Measurements from ENCODE around the gene CALU.

Gene CALU

GRCh38 chr7:128708235-128708634, 30.9 kb upstream of the CALU start:
- Histone ChIP-seq H3K9me3 (ENCODE audit: insufficient read depth, low read length) (no peaks in the 10 kb centered on the region), H3F3A (ENCODE audit: insufficient read depth) (no peaks in the 10 kb centered on the region), H3K27ac (ENCODE audit: low read depth, low read length) (no peak overlapping the region), H3K9ac (ENCODE audit: low read length) (no peak overlapping the region), H3K79me2 (ENCODE audit: insufficient read depth, low read length) (no peaks in the 10 kb centered on the region), H3K4me2 (ENCODE audit: low read depth, low read length, poor library complexity, severe bottlenecking) (no peak overlapping the region), H3K27me3 (ENCODE audit: low read length) (no peaks in the 10 kb centered on the region), H4K20me1 (ENCODE audit: low read depth, low read length) (no peaks in the 10 kb centered on the region), H2AFZ (ENCODE audit: low read depth, low read length, severe bottlenecking) (no peak overlapping the region), H3K9me2 (replicated peaks; ENCODE audit: insufficient read depth, low read length) (no peaks in the 10 kb centered on the region), H3K36me3 (ENCODE audit: low read length) (no peaks in the 10 kb centered on the region), H3K4me3 (ENCODE audit: insufficient read depth, low read length, poor library complexity, severe bottlenecking) (no peak overlapping the region)
- TF ChIP-seq, protein P1, sequence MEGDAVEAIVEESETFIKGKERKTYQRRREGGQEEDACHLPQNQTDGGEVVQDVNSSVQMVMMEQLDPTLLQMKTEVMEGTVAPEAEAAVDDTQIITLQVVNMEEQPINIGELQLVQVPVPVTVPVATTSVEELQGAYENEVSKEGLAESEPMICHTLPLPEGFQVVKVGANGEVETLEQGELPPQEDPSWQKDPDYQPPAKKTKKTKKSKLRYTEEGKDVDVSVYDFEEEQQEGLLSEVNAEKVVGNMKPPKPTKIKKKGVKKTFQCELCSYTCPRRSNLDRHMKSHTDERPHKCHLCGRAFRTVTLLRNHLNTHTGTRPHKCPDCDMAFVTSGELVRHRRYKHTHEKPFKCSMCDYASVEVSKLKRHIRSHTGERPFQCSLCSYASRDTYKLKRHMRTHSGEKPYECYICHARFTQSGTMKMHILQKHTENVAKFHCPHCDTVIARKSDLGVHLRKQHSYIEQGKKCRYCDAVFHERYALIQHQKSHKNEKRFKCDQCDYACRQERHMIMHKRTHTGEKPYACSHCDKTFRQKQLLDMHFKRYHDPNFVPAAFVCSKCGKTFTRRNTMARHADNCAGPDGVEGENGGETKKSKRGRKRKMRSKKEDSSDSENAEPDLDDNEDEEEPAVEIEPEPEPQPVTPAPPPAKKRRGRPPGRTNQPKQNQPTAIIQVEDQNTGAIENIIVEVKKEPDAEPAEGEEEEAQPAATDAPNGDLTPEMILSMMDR (IDR thresholded peaks at IDR 0.05; ENCODE audit: insufficient read depth, low read length, poor library complexity, severe bottlenecking), result no peak
- no peak for TF ChIP-seq EZH2phosphoT487 (conservative IDR thresholded peaks at IDR 0.05; ENCODE audit: low read length)

GRCh38 chr7:128708824-128709223, 30.3 kb upstream of the CALU start:
- no peaks in the 10 kb centered on the region for H3K9me2 ChIP-seq (replicated peaks; ENCODE audit: insufficient read depth, low read length)
- TF ChIP-seq, protein P1 (IDR thresholded peaks at IDR 0.05; ENCODE audit: insufficient read depth, low read length, poor library complexity, severe bottlenecking), result no peak
- TF ChIP-seq EZH2phosphoT487 (conservative IDR thresholded peaks at IDR 0.05; ENCODE audit: low read length), result no peak
- H3K4me2 ChIP-seq (ENCODE audit: low read depth, low read length, poor library complexity, severe bottlenecking), result no peak overlapping the region
- H3K9me3 ChIP-seq (ENCODE audit: insufficient read depth, low read length), result no peaks in the 10 kb centered on the region
- no peaks in the 10 kb centered on the region for H4K20me1 ChIP-seq (ENCODE audit: low read depth, low read length)
- H3K79me2 ChIP-seq (ENCODE audit: insufficient read depth, low read length), result no peaks in the 10 kb centered on the region
- no peak overlapping the region for H3K27ac ChIP-seq (ENCODE audit: low read depth, low read length)
- H3K9ac ChIP-seq (ENCODE audit: low read length), result no peak overlapping the region
- H2AFZ ChIP-seq (ENCODE audit: low read depth, low read length, severe bottlenecking), result no peak overlapping the region
- H3K4me3 ChIP-seq (ENCODE audit: insufficient read depth, low read length, poor library complexity, severe bottlenecking), result no peak overlapping the region
- H3K36me3 ChIP-seq (ENCODE audit: low read length), result no peaks in the 10 kb centered on the region
- H3F3A ChIP-seq (ENCODE audit: insufficient read depth), result no peaks in the 10 kb centered on the region
- H3K27me3 ChIP-seq (ENCODE audit: low read length), result no peaks in the 10 kb centered on the region

DNA sequence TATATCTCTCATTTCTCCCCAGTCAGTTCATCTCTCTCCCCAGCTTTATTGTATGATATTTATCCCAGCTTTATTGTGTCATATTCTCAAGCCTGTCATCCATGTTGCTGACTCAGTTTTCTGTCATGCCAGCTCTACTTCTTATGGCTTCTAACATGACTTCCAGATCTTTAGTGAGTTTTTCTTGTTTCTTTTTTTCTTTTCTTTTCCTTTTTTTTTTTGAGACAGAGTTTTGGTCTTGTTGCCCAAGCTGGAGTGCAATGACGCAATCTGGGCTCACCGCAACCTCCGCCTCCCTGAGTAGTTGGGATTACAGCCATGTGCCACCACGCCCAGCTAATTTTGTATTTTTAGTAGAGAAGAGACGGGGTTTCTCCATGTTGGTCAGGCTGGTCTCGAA, 28.7 kb upstream of the CALU start:
- Histone ChIP-seq H3K4me3 (ENCODE audit: insufficient read depth, low read length, poor library complexity, severe bottlenecking) (no peak overlapping the region), H3K4me2 (ENCODE audit: low read depth, low read length, poor library complexity, severe bottlenecking) (no peak overlapping the region), H3K9me2 (replicated peaks; ENCODE audit: insufficient read depth, low read length) (no peaks in the 10 kb centered on the region), H3K27ac (ENCODE audit: low read depth, low read length) (no peak overlapping the region), H4K20me1 (ENCODE audit: low read depth, low read length) (no peaks in the 10 kb centered on the region), H3K27me3 (ENCODE audit: low read length) (no peaks in the 10 kb centered on the region), H3K79me2 (ENCODE audit: insufficient read depth, low read length) (no peaks in the 10 kb centered on the region), H3F3A (ENCODE audit: insufficient read depth) (no peaks in the 10 kb centered on the region), H3K9ac (ENCODE audit: low read length) (no peak overlapping the region), H2AFZ (ENCODE audit: low read depth, low read length, severe bottlenecking) (no peak overlapping the region), H3K9me3 (ENCODE audit: insufficient read depth, low read length) (no peaks in the 10 kb centered on the region), H3K36me3 (ENCODE audit: low read length) (no peaks in the 10 kb centered on the region)
- TF ChIP-seq EZH2phosphoT487 (conservative IDR thresholded peaks at IDR 0.05; ENCODE audit: low read length), result no peak
- TF ChIP-seq, protein P1 (IDR thresholded peaks at IDR 0.05; ENCODE audit: insufficient read depth, low read length, poor library complexity, severe bottlenecking), result no peak

Data from SU-DHL-6 (cell line).